Tibial nerve (tissue), 4 donors: ENCODE data around the gene COIL. TPM values are rescaled to one million over a fixed set of nuclear protein-coding genes. Genes with fewer than 3 reads are reported as not detected.
"Not testable (repeated sequence)": the region's sequence is repeated elsewhere in the genome, so short reads cannot be mapped to it uniquely, and the experiment has no call there.

ENCODE experiments used
- DNase-seq, 2 donors: peaks; one replicate each; pipeline ENCODE4 v3.0.0-alpha.2; 2019; ENCODE audit warnings: low spot score in 2 of 2
- H3K27ac ChIP-seq, 4 donors: fragments of 200-600 bp; sonication (generic) in 3 of 4; one replicate each; pipeline ENCODE4 v1.5.1; 2017 to 2019; ENCODE audit warnings: mild to moderate bottlenecking in 1 of 4
- H3K27me3 ChIP-seq, 2 donors: fragments of 200-600 bp; sonication (generic) in 1 of 2; one replicate each; pipeline versions ENCODE4 v1.5.1 to v1.6.0; 2017 to 2019
- H3K36me3 ChIP-seq, 3 donors: fragments of 200-600 bp; sonication (generic); one replicate each; pipeline ENCODE4 v1.5.1; 2018 to 2019
- H3K4me1 ChIP-seq, 4 donors: fragments of 200-600 bp; sonication (generic) in 3 of 4; one replicate each; pipeline ENCODE4 v1.5.1; 2017 to 2019
- H3K4me3 ChIP-seq, 4 donors: fragments of 200-600 bp; sonication (generic) in 3 of 4; one replicate each; pipeline ENCODE4 v1.5.1; 2017 to 2019; ENCODE audit warnings: mild to moderate bottlenecking in 1 of 4, moderate library complexity in 1 of 4
- H3K9me3 ChIP-seq, 4 donors: fragments of 200-600 bp; sonication (generic) in 3 of 4; one replicate each; pipeline ENCODE4 v1.5.1; 2017 to 2019
- EP300 ChIP-seq, 2 donors: sonication (generic); formaldehyde crosslinking; IDR thresholded peaks; one replicate each; pipeline ENCODE4 v1.6.1; 2017; ENCODE audit warnings: antibody characterized with exemption in 2 of 2, mild to moderate bottlenecking in 1 of 2
- POLR2A ChIP-seq, 2 donors: fragments of 450-650 bp; IDR thresholded peaks; one replicate each; pipeline ENCODE4 v1.6.1; 2017; ENCODE audit warnings: antibody characterized with exemption in 2 of 2, mild to moderate bottlenecking in 2 of 2, moderate library complexity in 2 of 2
- WGBS, 2 donors: methylation state at CpG; one replicate each; pipeline ENCODE4 v1.1.5; 2018; 5-methylcytosine and 5-hydroxymethylcytosine counted together
- total RNA-seq, 4 donors: library from RNA; depleted of rRNA; stranded (reverse); fragments of >200 nt; gene quantifications; one replicate each; pipeline ENCODE4 v1.1.0, GENCODE V29; 2016
- TF ChIP-seq, protein P1 (sequence below), 5 experiments: fragments of 200-600 bp in 3 of 5; fragments of 450-650 bp in 2 of 5; sonication (generic) in 3 of 5; IDR thresholded peaks; one replicate each; pipeline ENCODE4 v1.5.1; 2016 to 2019; ENCODE audit warnings: antibody characterized with exemption in 5 of 5, mild to moderate bottlenecking in 3 of 5, moderate library complexity in 2 of 5

The COIL gene
- total RNA-seq, 4 donors from 2014 or later: 9.2 to 13.1 (median 9.7) TPM

DNA sequence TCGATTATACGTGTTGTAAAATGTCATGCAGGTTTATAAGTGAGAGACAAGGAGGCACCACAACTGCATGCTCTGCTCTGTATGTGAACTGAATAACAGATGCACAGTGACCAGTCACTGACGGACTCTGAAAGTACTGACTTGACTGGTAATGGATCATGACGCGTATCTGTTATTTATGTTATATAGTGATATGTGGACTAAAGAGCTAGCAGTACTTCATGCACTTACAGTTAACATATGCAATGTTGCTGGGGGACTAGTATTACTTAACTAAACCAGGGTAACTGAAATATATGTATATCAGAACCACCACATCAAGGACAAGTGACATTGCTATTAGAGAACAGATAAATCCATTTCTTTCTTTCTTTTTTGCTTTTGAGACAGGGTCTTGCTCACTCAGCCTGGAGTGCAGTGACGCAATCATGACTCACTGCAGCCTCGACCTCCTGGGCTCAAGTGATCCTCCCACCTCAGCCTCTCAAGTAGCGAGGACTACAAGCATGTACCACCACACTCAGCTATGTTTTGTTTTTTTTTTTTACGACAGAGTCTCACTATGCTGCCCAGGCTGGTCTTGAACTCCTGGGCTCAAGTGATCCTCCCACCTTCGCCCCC, 17.2 kb downstream of the COIL start:
- Histone ChIP-seq H3K36me3 (peaks cover 2 to 86% (median 9%) of the 10 kb centered on the region in 3 donors), H3K27ac (no peak overlapping the region), H3K9me3 (no peaks in the 10 kb centered on the region), H3K27me3 (no peaks in the 10 kb centered on the region), H3K4me1 (no peaks in the 10 kb centered on the region), H3K4me3 (no peak overlapping the region)
- DNase-seq: no peak
- WGBS, 2 donors: 89 to 90% methylated on average over 10 of the region's 10 CpGs
- TF ChIP-seq EP300 (IDR thresholded peaks at IDR 0.05) (no peak), POLR2A (IDR thresholded peaks at IDR 0.05) (no peak)
- TF ChIP-seq, protein P1, sequence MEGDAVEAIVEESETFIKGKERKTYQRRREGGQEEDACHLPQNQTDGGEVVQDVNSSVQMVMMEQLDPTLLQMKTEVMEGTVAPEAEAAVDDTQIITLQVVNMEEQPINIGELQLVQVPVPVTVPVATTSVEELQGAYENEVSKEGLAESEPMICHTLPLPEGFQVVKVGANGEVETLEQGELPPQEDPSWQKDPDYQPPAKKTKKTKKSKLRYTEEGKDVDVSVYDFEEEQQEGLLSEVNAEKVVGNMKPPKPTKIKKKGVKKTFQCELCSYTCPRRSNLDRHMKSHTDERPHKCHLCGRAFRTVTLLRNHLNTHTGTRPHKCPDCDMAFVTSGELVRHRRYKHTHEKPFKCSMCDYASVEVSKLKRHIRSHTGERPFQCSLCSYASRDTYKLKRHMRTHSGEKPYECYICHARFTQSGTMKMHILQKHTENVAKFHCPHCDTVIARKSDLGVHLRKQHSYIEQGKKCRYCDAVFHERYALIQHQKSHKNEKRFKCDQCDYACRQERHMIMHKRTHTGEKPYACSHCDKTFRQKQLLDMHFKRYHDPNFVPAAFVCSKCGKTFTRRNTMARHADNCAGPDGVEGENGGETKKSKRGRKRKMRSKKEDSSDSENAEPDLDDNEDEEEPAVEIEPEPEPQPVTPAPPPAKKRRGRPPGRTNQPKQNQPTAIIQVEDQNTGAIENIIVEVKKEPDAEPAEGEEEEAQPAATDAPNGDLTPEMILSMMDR (IDR thresholded peaks at IDR 0.05): no peak

- H3K9me3 ChIP-seq: no peaks in the 10 kb centered on the region
- H3K27ac ChIP-seq: no peak overlapping the region
- no peaks in the 10 kb centered on the region for H3K27me3 ChIP-seq
- no peaks in the 10 kb centered on the region for H3K4me1 ChIP-seq
- peaks cover 0 to 90% (median 12%) of the 10 kb centered on the region in 3 donors for H3K36me3 ChIP-seq
- no peak overlapping the region for H3K4me3 ChIP-seq
- DNase-seq: no peak
- no peak for TF ChIP-seq EP300 (IDR thresholded peaks at IDR 0.05)
- TF ChIP-seq, protein P1 (IDR thresholded peaks at IDR 0.05): peak; percentile 48 to 76 (median 67)
- WGBS, 2 donors: 57 to 59% methylated on average over 11 of the region's 11 CpGs
Measured at GRCh38 chr17:56939869-56940484, 20.9 kb downstream of the COIL start.

GRCh38 chr17:56938206-56938605, 22.6 kb downstream of the COIL start:
- not testable (repeated sequence) for H3K9me3 ChIP-seq, H3K4me3 ChIP-seq, H3K4me1 ChIP-seq, H3K27me3 ChIP-seq, DNase-seq
- Histone ChIP-seq H3K36me3 (peaks cover 0 to 85% (median 5%) of the 10 kb centered on the region in 3 donors), H3K27ac (peak overlapping the region in 1 of 4 donors; percentile 16)
- 83 to 87% methylated on average over 5 of the region's 5 CpGs for WGBS, 2 donors

- no peak overlapping the region for H3K4me3 ChIP-seq
- 63 to 69% methylated on average over 2 of the region's 2 CpGs for WGBS, 2 donors
- no peak for DNase-seq
- peaks cover 0 to 81% (median 5%) of the 10 kb centered on the region in 3 donors for H3K36me3 ChIP-seq
- no peaks in the 10 kb centered on the region for H3K4me1 ChIP-seq
- H3K9me3 ChIP-seq: no peaks in the 10 kb centered on the region
- TF ChIP-seq EP300 (IDR thresholded peaks at IDR 0.05) (no peak), POLR2A (IDR thresholded peaks at IDR 0.05) (no peak)
- TF ChIP-seq, protein P1 (IDR thresholded peaks at IDR 0.05): no peak
- H3K27me3 ChIP-seq: no peaks in the 10 kb centered on the region
- peak overlapping the region in 1 of 4 donors; percentile 16 for H3K27ac ChIP-seq
Measured at GRCh38 chr17:56937687-56938086, 23.2 kb downstream of the COIL start.

GRCh38 chr17:56936697-56937322, 24.0 kb downstream of the COIL start:
- 77 to 82% methylated on average over 6 of the region's 6 CpGs for WGBS, 2 donors
- no peak for DNase-seq
- Histone ChIP-seq H3K27me3 (no peaks in the 10 kb centered on the region), H3K27ac (peak overlapping the region in 2 of 4 donors; percentile 13 to 60), H3K4me1 (no peaks in the 10 kb centered on the region), H3K4me3 (no peak overlapping the region), H3K36me3 (peaks cover 0 to 72% (median 5%) of the 10 kb centered on the region in 3 donors), H3K9me3 (no peaks in the 10 kb centered on the region)
- TF ChIP-seq EP300 (IDR thresholded peaks at IDR 0.05) (no peak), POLR2A (IDR thresholded peaks at IDR 0.05) (no peak)
- TF ChIP-seq, protein P1 (IDR thresholded peaks at IDR 0.05): no peak
